NCI-H1694 (cell line): Measurements from ENCODE around the gene MTERF2.
A peak's percentile ranks its signal among the peaks of the same experiment; 100 is the strongest.
"Not testable (repeated sequence)": the region's sequence is repeated elsewhere in the genome, so short reads cannot be mapped to it uniquely, and the experiment has no call there.

ENCODE experiments used
- DNase-seq: peaks from one replicate; lab custom pipeline; 2025; lab: John Stamatoyannopoulos, UW

Gene MTERF2, protein sequence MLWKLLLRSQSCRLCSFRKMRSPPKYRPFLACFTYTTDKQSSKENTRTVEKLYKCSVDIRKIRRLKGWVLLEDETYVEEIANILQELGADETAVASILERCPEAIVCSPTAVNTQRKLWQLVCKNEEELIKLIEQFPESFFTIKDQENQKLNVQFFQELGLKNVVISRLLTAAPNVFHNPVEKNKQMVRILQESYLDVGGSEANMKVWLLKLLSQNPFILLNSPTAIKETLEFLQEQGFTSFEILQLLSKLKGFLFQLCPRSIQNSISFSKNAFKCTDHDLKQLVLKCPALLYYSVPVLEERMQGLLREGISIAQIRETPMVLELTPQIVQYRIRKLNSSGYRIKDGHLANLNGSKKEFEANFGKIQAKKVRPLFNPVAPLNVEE

DNA sequence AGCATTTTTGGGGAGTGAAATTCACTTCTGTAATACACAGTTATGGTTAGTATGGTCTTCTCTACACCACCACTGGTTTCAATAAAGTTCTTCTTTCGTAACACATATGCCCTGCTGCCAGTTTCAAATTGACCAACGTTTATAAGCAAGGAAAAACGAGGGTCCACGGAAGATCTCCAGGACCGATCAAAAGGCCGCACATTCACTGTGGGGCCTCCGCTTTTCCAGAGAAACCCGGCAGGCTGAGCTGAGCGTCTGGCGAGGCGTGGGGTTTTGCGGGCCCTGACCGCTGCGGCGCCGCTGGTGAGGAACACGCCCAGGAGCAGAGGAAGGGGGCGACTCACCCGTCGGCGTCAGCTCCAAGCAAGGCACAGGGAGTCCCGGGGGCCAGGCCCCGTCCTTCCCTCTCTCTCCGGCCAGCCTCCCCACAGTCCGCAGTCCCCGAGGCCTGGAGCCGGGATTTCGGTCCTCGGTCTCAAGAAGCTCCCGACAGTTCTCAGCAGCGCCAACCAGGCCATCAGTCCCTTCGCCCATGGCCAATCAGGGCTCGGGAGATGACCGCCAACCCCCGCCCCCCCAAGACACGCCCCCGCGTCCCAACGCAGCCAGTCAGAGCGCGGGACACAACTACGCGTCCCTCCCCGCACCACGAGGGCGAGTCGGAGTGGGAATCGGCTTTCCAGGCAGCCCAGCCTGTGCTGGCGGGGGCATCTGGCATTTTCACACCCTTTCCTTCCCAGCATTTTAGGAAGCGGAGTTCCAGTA is at the start of gene MTERF2:
Gene MTERF2 (minus strand): TSS at position 522 of the 765 bp plus-strand sequence. CDS start 8,432 bp downstream, outside the sequence.
- DNase-seq, result peak; percentile 77

DNA sequence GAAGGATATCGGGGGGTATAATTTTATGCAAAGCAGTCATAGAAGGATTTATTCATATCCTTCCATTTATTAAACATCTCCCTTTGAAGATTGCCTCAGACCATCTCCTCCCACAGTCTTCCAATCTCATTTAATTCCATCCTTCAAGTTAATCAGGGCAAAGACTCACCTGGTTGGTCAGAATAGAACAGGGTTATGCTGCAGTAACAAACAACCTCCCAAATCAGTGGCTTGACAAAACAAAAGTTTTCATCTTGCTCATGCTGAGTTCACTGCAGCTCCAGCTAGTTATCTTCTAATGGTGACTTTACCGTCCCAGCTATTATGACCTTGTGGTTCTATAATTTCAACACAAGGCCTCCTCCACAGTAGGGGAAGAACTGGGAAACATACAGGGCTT is 48.8 kb upstream of the MTERF2 start:
- no peak for DNase-seq

DNA sequence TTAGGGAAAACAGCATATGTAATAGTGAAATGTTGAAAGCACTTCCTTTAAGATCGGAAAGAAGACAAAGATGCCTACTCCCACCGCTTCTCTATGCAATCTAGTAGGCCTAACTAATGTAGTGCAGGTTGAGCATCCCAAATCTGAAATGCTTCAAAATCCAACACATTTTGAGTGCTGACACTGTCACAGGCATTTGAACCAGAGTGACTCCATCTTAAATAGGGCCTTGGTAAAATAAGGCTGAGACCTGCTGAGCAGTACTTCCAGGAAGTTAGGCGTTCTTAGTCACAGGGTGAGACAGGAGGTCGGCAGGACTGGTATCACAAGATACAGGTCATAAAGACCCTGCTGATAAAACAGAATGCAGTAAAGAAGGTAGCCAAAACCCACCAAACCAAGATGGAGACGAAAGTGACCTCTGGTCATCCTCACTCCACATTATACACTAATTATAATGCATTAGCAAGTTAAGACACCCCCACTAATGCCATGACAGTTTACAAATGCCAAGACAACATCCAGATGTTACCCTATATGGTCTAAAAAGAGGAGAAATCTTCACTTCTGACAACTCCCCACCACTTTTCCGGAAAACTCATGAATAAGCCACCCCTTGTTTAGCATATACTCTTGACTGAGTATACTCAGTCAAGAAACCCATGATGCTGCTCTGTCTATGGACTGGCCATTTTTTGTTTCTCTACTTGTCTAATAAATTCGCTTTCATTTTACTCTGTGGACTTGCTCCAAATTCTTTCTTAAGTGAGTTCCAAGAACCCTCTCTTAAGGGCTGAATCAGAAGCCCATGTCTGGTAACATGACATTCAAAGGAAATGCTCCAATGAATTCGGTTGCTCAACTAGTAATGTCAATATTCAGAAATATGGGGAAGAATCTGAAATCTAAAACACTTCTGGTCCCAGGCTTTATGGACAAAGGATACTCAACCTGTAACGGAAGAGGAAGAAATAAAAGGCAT is 47.1 kb upstream of the MTERF2 start:
- no peak for DNase-seq

DNA sequence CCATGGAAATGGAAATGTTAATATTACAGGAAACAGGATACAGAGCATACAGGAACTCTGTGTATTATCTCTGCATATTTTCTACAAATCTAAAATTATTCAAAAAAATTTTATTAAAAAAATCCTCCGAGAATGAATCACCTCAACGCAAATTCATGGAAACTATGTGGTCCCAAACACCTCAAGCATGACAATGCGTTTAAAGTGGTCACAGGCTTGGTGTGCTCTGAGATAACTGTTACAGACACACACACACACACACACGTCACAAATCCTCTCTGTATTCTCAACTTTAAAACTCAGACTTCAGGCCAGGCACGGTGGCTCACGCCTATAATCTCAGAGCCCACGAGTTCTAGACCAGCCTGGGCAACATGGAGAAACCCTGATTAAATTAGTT is 45.3 kb upstream of the MTERF2 start:
- no peak for DNase-seq

DNA sequence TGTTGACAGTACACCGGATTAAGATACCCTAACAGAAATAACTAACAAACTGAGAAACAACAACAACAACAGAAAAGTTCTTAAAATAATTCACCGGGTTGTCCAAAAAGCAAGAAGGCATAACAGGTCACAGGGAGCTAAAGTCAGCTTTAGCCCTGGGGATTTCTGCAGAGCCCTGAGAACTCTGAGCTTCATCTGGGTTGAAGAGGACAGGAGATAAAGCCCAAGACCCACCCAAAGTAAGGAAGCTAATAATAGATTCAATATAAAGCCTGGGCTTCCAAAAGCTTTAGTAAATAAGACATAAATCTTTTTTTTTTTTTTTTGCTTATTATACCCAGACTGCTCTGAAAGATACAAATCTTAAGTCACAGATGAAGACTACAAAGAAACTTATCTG is 44.1 kb upstream of the MTERF2 start:
- DNase-seq, result no peak

DNA sequence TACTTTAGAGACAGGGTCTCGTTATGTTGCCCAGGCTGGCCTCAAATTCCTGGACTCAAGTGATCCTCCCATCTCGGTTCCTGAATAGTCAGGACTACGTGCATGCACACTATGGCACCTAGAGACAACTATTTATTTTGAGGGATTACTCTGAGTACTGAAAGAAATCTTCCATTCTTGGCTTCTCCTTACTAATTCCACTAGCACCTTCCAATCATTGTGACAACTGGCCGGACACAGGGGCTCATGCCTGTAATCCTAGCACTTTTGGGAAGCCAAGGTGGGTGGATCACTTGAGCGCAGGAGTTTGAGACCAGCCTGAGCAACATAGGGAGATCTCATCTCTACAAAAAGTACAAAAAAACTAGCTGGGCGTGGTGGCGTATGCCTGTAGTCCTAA is 42.1 kb upstream of the MTERF2 start:
- DNase-seq, result no peak

DNA sequence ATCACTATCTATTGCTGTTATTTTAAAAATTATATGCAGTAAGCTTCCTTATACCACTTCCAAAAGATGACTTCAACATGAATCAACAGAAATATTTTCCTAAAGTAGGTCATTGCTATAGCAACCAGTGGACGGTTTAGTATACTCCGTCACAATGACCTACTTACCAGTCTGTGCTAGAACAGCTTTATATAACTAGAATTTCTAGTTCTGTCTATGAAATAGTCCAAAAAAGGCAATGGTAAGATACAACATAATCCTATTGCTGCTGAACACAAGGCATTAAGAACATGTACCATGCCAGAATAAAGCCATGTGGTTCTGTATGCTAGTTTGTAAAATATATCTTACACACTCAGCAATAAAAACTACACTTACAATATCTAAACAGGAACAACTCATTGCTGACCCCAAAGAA is 40.7 kb upstream of the MTERF2 start:
- DNase-seq, result no peak

DNA sequence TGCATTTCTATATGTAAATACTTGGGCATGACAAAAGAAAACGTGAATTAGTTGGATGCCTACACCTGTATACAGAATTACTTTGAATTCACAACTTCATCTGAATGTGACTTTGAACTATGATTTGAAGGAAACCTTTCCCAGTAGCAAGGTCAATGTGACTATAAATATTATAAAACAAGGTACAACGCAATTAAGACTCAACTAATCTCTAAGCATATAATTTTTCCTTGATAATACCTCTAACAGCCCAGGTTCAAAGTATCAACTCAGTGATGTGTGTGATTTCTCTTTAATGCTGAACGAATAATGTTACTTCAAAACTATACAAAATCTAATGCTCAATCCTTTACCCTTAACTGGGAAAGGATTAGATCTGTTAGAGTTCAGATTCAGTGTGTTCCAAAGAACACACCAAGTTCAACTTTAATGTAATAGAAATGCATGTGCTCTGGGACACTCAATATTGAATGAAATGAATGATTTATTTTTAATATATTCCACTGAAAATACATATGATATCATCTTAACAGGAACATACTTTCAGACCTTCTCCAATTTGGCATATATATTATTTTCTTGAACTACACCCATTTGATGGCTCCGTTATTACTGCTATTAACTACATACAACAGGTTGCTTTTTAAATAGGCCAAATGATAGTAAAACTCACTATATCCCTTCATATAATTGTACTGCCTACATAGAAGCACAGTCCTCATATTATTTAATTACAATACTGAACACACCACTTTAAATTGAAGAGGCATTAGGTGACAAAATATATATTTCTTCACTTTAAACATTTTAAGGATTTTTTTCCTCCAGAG is 40.1 kb upstream of the MTERF2 start:
- no peak for DNase-seq

DNA sequence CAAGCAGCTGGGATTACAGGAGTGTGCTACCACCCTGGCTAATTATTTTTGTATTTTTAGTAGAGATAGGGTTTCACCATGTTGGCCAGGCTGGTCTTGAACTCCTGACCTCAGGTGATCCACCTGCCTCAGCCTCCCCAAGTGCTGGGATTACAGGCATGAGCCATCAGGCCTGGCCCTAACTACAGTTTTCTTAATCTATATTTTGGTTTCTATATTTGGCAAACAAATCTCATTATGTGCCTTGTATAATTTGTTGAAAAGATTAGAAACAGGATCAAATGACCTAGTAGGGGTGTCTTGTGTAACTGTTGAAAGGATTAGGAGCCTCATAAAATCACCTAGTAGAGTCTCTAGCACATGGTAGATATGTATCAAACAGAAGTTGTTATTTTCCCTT is 39.4 kb upstream of the MTERF2 start:
- not testable (repeated sequence) for DNase-seq

DNA sequence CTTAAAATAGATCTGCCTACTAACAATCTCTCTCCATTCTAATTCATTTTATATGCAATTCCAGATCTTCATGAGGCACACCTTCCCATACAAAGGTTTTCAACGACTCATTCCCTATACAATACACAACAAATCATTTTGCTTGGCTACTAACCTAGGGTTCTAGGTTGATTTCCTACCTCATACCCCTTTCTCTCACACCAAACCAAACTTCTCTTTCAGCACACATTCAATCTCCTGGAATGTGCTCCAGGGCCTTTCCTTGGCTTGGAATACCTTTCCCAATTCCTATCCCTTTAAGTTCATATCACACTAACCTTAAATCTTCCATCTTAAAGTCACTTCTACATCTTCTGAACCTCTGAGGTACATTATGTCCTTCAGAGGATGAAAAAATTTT is 38.7 kb upstream of the MTERF2 start:
- no peak for DNase-seq

DNA sequence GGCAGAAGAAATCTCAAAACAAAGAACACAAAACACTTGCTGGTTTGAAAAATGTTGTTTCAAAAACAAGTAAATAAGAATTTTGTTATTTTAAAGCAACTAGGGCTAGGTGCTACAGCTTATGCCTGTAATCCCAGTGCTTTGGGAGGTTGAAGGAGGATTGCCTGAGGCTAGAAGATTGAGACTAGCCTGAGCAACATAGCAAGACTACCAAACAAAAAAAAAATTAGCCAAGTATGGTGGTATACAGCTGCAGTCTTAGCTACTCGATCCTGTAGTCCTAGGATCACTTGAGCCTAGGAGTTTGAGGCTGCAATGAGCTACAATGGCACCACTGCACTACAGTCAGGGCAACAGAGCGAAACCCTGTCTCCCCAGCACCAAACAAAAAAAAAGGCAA is 32.6 kb upstream of the MTERF2 start:
- DNase-seq, result no peak

DNA sequence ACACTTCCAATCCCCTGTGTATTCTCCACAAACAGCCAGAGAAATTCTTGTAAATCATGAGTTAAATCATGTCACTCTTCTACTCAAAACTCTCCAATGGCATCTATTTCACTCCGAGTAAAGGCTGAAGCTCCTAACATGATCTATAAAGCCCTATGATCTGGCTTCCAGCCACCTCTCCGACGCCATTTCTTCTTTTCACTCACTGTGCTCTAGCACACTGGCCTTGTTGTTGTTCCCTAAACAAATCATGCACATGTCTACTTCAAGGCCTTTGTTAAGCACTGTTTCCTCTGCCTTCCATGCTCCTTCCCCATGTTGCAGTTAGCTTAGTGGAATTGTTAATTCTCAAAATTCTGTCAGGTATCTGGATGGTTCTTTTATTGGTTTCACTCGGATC is 30.1 kb upstream of the MTERF2 start:
- no peak for DNase-seq

DNA sequence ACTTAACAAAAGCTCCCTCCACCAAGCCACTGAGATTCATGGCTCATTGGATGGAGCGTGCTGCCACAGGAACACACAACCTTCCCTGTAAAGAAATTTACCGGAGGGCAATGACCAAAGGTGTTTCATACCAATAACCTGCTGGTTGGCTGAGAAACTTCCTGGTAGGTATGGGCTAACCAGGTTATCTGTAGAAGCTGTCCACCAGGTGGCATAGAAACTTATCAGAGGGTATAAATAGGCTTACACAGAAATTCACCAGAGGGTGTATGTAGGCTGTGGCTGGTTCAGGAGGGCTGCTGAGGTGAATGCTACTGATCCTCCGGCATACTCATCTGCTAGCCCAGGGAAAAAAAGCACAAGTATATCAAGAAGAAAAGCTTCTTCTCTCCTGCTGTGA is 27.1 kb upstream of the MTERF2 start:
- DNase-seq, result no peak

DNA sequence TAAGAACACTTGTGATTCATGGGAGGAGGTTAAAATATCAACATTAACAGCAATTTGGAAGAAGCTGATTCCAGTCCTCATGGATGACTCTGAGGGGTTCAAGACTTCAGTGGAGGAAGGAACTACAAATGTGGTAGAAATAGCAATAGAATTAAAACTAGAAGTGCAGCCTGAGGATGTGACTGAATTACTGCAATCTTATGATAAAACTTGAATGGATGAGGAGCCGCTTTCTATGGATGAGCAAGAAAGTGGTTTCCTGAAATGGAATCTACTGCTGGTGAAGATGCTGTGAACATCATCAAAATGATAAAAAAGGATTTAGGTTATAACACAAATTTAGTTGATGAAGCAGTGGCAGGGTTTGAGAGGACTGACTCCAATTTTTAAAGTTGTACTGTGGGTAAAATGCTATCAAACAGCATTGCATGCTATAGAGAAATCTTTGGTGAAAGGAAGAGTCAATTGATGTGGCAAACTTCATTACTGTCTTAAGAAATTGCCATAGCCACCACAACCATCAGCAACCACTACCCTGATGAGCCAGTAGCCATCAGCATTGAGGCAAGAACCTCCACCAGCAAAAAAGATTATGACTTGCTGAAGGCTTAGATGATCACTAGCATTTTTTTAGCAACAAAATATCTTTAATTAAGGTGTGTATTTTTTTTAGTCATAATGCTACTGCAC is 25.9 kb upstream of the MTERF2 start:
- no peak for DNase-seq

DNA sequence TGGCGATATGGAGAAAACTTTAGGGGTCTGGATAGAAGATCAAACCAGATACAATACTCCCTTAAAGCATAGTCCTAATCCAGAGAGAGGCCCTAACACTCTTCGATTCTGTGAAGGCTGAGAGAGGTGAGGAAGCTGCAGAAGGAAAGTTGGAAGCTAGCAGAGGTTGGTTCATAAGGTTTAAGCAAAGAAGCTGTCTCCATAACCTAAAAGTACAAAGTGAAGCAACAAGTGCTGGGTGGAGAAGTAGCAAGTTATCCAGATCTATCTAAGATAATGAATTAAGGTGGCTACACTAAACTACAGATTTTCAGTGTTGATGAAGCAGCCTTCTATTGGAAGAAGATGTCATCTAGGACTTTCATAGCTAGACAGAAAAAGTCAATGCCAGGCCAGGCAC is 24.6 kb upstream of the MTERF2 start:
- no peak for DNase-seq

DNA sequence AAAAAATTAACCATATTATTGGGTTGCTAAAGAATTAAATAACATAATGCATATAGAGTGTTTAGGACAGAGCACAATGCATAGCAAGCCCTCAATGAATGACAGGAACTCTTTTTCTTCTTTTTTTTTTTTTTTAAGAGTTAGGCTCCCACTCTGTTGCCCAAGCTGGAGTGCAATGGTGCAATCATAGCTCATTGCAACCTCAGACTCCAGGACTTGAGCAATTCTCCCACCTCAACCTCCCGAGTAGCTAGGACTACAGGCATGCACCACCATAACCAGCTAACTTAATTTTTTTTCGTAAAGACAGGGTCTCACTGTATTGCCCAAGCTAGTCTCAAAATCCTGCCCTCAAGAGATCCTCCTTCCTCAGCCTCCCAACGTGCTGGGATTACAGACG is 20.5 kb upstream of the MTERF2 start:
- DNase-seq, result no peak

DNA sequence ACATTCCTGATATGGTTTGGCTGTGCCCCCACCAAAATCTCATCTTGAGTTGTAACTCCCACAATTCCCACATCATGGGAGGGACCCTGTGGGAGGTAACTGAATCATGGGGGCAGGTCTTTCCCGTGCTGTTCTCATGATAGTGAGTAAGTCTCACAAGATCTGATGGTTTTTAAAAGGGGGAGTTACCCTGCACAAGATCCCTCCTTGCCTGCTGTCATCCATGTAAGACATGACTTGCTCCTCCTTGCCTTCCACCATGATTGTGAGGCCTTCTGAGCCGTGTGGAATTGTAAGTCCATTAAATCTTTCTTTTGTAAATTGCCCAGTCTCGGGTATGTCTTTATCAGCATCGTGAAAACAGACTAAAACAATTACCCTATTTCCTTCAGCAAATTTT is 15.7 kb upstream of the MTERF2 start:
- DNase-seq, result not testable (repeated sequence)

DNA sequence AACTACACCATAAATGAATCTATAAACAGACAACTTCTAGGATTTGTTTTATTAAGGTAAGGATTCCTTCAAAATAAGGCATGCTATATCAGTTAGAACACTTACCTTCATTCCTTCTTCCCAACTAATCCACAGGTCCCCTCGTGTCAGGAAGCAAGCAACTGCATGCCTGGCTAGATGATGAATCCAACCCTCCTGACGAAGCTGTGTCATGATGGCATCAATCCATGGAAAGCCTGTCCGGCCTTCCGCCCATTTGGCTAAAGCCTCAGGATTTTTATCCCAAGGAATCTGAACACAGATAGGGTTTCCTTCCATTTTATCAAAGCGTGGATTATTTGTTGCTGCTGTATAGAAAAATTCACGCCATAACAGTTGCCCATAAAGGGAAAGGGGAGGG is 12.5 kb upstream of the MTERF2 start:
- DNase-seq, result no peak

DNA sequence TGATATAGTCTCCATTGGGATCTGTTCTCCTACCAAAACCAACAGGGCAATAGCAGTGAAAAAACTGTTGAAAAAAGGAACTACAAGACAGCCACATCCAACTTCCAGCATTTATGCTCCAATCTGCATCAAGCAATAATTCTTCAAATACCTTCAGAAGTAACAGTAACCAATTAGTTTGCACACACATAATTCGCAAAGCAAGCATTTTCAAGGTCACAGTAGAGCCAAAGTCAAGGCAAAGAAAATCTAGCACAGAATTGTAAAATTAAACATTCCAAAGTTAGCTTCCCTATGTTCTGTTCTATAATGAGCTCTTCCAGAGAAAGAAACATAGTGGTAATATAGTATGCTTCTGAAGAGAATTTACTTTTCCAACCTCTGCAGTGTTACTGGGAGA is 11.0 kb upstream of the MTERF2 start:
- DNase-seq, result no peak

DNA sequence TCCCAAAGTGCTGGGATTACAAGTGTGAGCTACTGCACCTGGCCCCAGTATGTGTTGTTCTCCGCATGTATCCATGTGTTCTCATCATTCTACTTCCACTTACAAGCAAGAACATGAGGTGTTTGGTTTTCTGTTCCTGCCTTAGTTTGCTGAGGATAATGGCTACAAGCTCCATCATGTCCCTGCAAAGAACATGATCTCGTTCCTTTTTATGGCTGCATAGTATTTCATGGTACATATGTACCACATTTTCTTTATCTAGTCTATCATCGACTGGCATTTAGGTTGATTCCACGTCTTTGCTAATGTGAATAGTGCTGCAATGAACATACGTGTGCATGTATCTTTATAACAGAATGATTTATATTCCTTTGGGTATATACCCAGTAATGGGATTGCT is 9.2 kb upstream of the MTERF2 start:
- not testable (repeated sequence) for DNase-seq
